ENCODE measurements around the gene PARP6. TPM values are rescaled to one million over a fixed set of nuclear protein-coding genes. Genes with fewer than 3 reads are reported as not detected.

Gene PARP6
- polyA plus RNA-seq, 1 donor (not counting 4 experiments of a cell fraction or from before 2014, with no cell fraction given) = 51.0 TPM

GRCh38 chr15:72199721-72200212 is 72.6 kb downstream of the PARP6 start:
- Histone ChIP-seq H3K9me3 (ENCODE audit: control insufficient read depth, low read depth, low read length) (no peaks in the 10 kb centered on the region), H3K4me3 (ENCODE audit: control insufficient read depth in 2 of 3, extremely low read depth in 1 of 3, insufficient read depth in 2 of 3, low read depth in 1 of 3, low read length in 3 of 3) (no peak overlapping the region), H3K9me1 (ENCODE audit: control insufficient read depth, extremely low read depth, insufficient read depth, low read length) (peaks cover 4% of the 10 kb centered on the region), H3K27ac (ENCODE audit: control insufficient read depth, insufficient read depth, low read length) (peak overlapping the region; percentile 3), H4K20me1 (ENCODE audit: control insufficient read depth, extremely low read depth, insufficient read depth, low read length) (peaks cover 38% of the 10 kb centered on the region), H3K36me3 (ENCODE audit: control insufficient read depth in 2 of 2, extremely low read depth in 1 of 2, insufficient read depth in 2 of 2, low read length in 2 of 2) (peaks cover 40 to 58% of the 10 kb centered on the region in 2 experiments), H3K4me2 (ENCODE audit: control insufficient read depth, extremely low read depth, insufficient read depth, low read depth, low read length) (peak overlapping the region; percentile 2), H3K9ac (ENCODE audit: control insufficient read depth, extremely low read depth, insufficient read depth, low read length) (no peak overlapping the region), H3K4me1 (ENCODE audit: control insufficient read depth, extremely low read depth, insufficient read depth, low read length) (peaks cover 84% of the 10 kb centered on the region), H3K79me2 (ENCODE audit: control insufficient read depth, insufficient read depth, low read length) (peaks cover 7% of the 10 kb centered on the region), H3K27me3 (ENCODE audit: control insufficient read depth, extremely low read depth, insufficient read depth, low read length) (no peaks in the 10 kb centered on the region), H2AFZ (ENCODE audit: control insufficient read depth, low read length) (no peak overlapping the region)
- peak; percentile 81 for FAIRE-seq
- dilution Hi-C loops (cut with MboI; ENCODE audit: extremely low pct_ligation_motif_present, low sequenced_read_pairs) = no loop called here
- DNase-seq (ENCODE audit: low read depth, low spot score) = peak; percentile 80
- TF ChIP-seq EZH2 (IDR thresholded peaks at IDR 0.05; ENCODE audit: low read length) (no peak), CTCF (optimal IDR thresholded peaks at IDR 0.05 in 1 of 3, IDR thresholded peaks at IDR 0.05 in 1 of 3, conservative IDR thresholded peaks at IDR 0.05 in 1 of 3; ENCODE audit: extremely low read depth in 1 of 3, insufficient read depth in 2 of 3, low read length in 3 of 3) (peak; percentile 95 to 97 (median 97))

GRCh38 chr15:72199205-72199515 is 73.2 kb downstream of the PARP6 start:
- no peak overlapping the region for H3K9ac ChIP-seq (ENCODE audit: control insufficient read depth, extremely low read depth, insufficient read depth, low read length)
- peaks cover 78% of the 10 kb centered on the region for H3K4me1 ChIP-seq (ENCODE audit: control insufficient read depth, extremely low read depth, insufficient read depth, low read length)
- H3K36me3 ChIP-seq (ENCODE audit: control insufficient read depth in 2 of 2, extremely low read depth in 1 of 2, insufficient read depth in 2 of 2, low read length in 2 of 2) = peaks cover 38 to 52% of the 10 kb centered on the region in 2 experiments
- FAIRE-seq = no peak
- no peak overlapping the region for H3K27ac ChIP-seq (ENCODE audit: control insufficient read depth, insufficient read depth, low read length)
- H2AFZ ChIP-seq (ENCODE audit: control insufficient read depth, low read length) = no peak overlapping the region
- no peak overlapping the region for H3K4me3 ChIP-seq (ENCODE audit: control insufficient read depth in 2 of 3, extremely low read depth in 1 of 3, insufficient read depth in 2 of 3, low read depth in 1 of 3, low read length in 3 of 3)
- DNase-seq (ENCODE audit: low read depth, low spot score) = no peak
- no peak overlapping the region for H3K4me2 ChIP-seq (ENCODE audit: control insufficient read depth, extremely low read depth, insufficient read depth, low read depth, low read length)
- peaks cover 35% of the 10 kb centered on the region for H4K20me1 ChIP-seq (ENCODE audit: control insufficient read depth, extremely low read depth, insufficient read depth, low read length)
- H3K27me3 ChIP-seq (ENCODE audit: control insufficient read depth, extremely low read depth, insufficient read depth, low read length) = no peaks in the 10 kb centered on the region
- dilution Hi-C loops (cut with MboI; ENCODE audit: extremely low pct_ligation_motif_present, low sequenced_read_pairs) = no loop called here
- H3K9me1 ChIP-seq (ENCODE audit: control insufficient read depth, extremely low read depth, insufficient read depth, low read length) = peaks cover 3% of the 10 kb centered on the region
- TF ChIP-seq CTCF (optimal IDR thresholded peaks at IDR 0.05 in 1 of 3, IDR thresholded peaks at IDR 0.05 in 1 of 3, conservative IDR thresholded peaks at IDR 0.05 in 1 of 3; ENCODE audit: extremely low read depth in 1 of 3, insufficient read depth in 2 of 3, low read length in 3 of 3) = no peak
- no peak for TF ChIP-seq EZH2 (IDR thresholded peaks at IDR 0.05; ENCODE audit: low read length)
- H3K79me2 ChIP-seq (ENCODE audit: control insufficient read depth, insufficient read depth, low read length) = peaks cover 7% of the 10 kb centered on the region
- no peaks in the 10 kb centered on the region for H3K9me3 ChIP-seq (ENCODE audit: control insufficient read depth, low read depth, low read length)

All from keratinocyte (primary cell).